HUES6 (cell line): Measurements from ENCODE around the gene IL17RD.
A peak's percentile ranks its signal among the peaks of the same experiment; 100 is the strongest.

Source experiments
- H3K27ac ChIP-seq: 2 replicates; pipeline ENCODE4 v1.7.0; 2013; ENCODE audit warnings: low read depth, mild to moderate bottlenecking, low read length, inconsistent platforms
- H3K27me3 ChIP-seq: 2 replicates; pipeline ENCODE4 v1.6.1; 2013; ENCODE audit warnings: low read length; ENCODE audit not compliant: control insufficient read depth, insufficient read depth
- H3K36me3 ChIP-seq: 2 replicates; pipeline ENCODE4 v1.6.1; 2013; ENCODE audit warnings: low read length; ENCODE audit not compliant: control insufficient read depth, insufficient read depth
- H3K4me1 ChIP-seq: 2 replicates; pipeline ENCODE4 v1.6.1; 2013; ENCODE audit warnings: low read length; ENCODE audit not compliant: control insufficient read depth, insufficient read depth
- H3K4me3 ChIP-seq: 2 replicates; pipeline ENCODE4 v1.5.1; 2013; ENCODE audit warnings: low read depth, low read length
- H3K9ac ChIP-seq: one replicate; pipeline ENCODE4 v1.6.1; 2013; ENCODE audit warnings: mild to moderate bottlenecking, low read length
- H3K9me3 ChIP-seq: 2 replicates; pipeline ENCODE4 v1.6.1; 2013; ENCODE audit warnings: low read depth, low read length; ENCODE audit not compliant: control insufficient read depth, insufficient read depth

Gene IL17RD

GRCh38 chr3:57065588-57065987 is 99.6 kb downstream of the IL17RD start:
- no peaks in the 10 kb centered on the region for H3K27me3 ChIP-seq
- no peaks in the 10 kb centered on the region for H3K9me3 ChIP-seq
- no peak overlapping the region for H3K9ac ChIP-seq
- H3K4me1 ChIP-seq = peaks cover 42% of the 10 kb centered on the region
- no peak overlapping the region for H3K27ac ChIP-seq
- H3K36me3 ChIP-seq = no peaks in the 10 kb centered on the region
- H3K4me3 ChIP-seq = no peak overlapping the region

GRCh38 chr3:57064572-57064971 is 100.6 kb downstream of the IL17RD start:
- no peak overlapping the region for H3K9ac ChIP-seq
- no peaks in the 10 kb centered on the region for H3K27me3 ChIP-seq
- no peak overlapping the region for H3K27ac ChIP-seq
- no peaks in the 10 kb centered on the region for H3K36me3 ChIP-seq
- peaks cover 48% of the 10 kb centered on the region for H3K4me1 ChIP-seq
- H3K4me3 ChIP-seq = no peak overlapping the region
- H3K9me3 ChIP-seq = no peaks in the 10 kb centered on the region

GRCh38 chr3:57064001-57064400 is 101.2 kb downstream of the IL17RD start:
- Histone ChIP-seq H3K36me3 (no peaks in the 10 kb centered on the region), H3K9me3 (no peaks in the 10 kb centered on the region), H3K4me3 (no peak overlapping the region), H3K27me3 (no peaks in the 10 kb centered on the region), H3K4me1 (peaks cover 48% of the 10 kb centered on the region), H3K27ac (no peak overlapping the region), H3K9ac (no peak overlapping the region)

DNA sequence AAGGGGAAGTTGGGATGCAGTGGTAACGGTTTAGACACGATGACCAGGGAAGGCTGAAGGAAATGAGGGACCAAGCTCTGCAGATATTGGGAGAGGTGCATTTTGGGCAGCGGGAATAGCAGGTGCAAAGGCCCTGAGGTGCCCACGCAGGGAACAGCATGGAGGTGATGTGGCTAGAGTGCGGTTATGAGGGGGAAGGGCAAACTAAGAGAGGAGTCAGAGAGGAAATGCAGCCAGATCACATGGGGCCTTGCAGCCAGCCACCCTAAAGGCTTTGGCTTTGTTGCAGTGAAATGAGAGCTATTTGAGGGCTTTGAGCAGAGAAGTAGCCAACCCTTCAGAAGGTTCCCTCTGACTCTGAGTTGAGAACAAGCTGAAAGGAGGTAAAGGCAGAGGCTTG is 102.1 kb downstream of the IL17RD start:
- Histone ChIP-seq H3K27ac (no peak overlapping the region), H3K4me1 (peaks cover 41% of the 10 kb centered on the region), H3K27me3 (no peaks in the 10 kb centered on the region), H3K36me3 (no peaks in the 10 kb centered on the region), H3K9ac (no peak overlapping the region), H3K9me3 (no peaks in the 10 kb centered on the region), H3K4me3 (no peak overlapping the region)

- Histone ChIP-seq H3K4me1 (peaks cover 41% of the 10 kb centered on the region), H3K9ac (peak overlapping the region; percentile 2), H3K27ac (peak overlapping the region; percentile 57), H3K36me3 (no peaks in the 10 kb centered on the region), H3K27me3 (no peaks in the 10 kb centered on the region), H3K4me3 (no peak overlapping the region), H3K9me3 (no peaks in the 10 kb centered on the region)
These were observed 103.0 kb downstream of the IL17RD start for GRCh38 chr3:57062101-57062631.

- Histone ChIP-seq H3K27me3 (no peaks in the 10 kb centered on the region), H3K9me3 (no peaks in the 10 kb centered on the region), H3K4me1 (peaks cover 41% of the 10 kb centered on the region), H3K9ac (peak overlapping the region; percentile 2), H3K36me3 (no peaks in the 10 kb centered on the region), H3K4me3 (no peak overlapping the region), H3K27ac (no peak overlapping the region)
These were observed 103.6 kb downstream of the IL17RD start for GRCh38 chr3:57061556-57061955.

DNA sequence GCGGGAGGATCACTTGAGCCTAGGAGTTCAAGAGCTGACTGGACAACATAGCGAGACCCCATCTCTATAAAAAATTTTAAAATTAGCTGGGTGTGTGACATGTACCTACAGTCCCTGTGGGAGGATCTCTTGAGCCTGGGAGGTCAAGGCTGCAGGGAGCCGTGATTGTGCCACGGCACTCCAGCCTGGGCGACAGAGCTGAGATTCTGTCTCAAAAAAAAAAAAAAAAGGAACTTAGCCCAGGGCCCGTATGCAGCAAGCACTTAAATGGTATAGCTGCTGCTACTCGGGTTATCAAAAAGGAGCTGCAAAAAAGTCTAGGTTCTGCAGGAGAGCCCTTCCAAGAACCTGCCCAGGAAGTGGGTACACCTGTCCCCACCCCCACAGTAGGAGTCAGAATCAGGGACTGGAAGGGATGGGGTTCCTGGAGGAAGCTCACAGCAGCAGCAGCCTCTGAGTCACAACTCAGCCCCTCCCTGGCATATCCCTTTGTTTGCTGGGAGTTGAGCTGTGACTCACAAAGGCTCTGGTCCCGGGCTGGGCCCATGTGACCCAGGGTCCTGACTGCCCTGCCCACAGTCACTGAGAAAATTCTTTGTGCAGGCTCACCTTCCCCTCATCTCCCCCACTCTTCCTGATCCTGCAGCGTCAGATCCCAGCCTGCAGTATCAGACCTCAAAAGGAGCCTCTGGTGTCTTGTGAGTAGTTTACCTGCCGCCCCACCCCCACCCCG is 104.9 kb downstream of the IL17RD start, which contains the start of gene SPATA12:
TSS of gene SPATA12 (plus strand) at position 576 of the 733 bp plus-strand sequence. CDS start 13,031 bp downstream, outside the sequence.
- Histone ChIP-seq H3K9me3 (no peaks in the 10 kb centered on the region), H3K36me3 (no peaks in the 10 kb centered on the region), H3K27me3 (no peaks in the 10 kb centered on the region), H3K4me3 (0 out of 2 replicates have a peak within 1 kb of the TSS, but pooled peaks have one; percentile 11), H3K4me1 (peaks cover 33% of the 10 kb centered on the region), H3K9ac (peak within 1 kb of the TSS; percentile 51), H3K27ac (peak within 1 kb of the TSS; percentile 55)

DNA sequence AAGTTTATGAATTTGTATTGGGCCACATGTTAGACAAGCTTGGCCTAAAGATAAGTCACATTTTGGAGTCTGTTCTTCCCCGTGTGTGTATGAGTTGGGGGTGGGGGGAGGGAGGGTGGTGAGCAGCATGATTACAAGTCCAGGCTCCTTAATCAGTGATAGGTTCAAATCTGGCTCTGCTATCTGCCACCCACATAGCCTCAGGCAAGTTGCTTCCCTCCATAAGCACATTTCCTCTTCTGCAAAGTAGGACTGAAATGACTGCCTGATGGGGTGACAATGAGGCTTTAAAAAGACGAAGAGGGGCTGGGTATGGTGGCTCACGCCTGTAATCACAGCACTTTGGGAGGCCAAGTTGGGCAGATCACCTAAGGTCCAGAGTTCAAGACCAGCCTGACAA is 105.7 kb downstream of the IL17RD start:
- Histone ChIP-seq H3K9me3 (no peaks in the 10 kb centered on the region), H3K4me3 (no peak overlapping the region), H3K27ac (no peak overlapping the region), H3K27me3 (no peaks in the 10 kb centered on the region), H3K4me1 (peaks cover 30% of the 10 kb centered on the region), H3K36me3 (no peaks in the 10 kb centered on the region), H3K9ac (no peak overlapping the region)

DNA sequence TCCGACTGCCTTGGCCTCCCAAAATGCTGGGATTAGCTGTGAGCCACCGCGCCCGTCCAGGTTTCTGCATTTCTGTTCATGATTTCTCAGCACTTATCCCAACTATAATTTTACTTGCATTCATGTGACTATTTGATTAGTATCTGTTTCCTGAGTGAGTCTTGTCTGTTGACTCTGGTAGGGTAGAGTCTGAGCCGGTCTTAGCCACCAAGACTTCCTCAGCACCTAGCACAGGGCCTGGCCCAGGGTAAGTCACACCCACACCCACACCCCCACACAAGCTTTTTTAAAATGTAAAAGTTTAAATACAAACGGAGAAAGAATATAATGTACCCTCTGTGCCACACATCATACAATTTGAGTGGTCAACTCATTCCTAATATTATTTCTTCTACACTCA is 107.8 kb downstream of the IL17RD start:
- H3K27me3 ChIP-seq = no peaks in the 10 kb centered on the region
- no peak overlapping the region for H3K4me3 ChIP-seq
- no peaks in the 10 kb centered on the region for H3K9me3 ChIP-seq
- H3K4me1 ChIP-seq = peaks cover 18% of the 10 kb centered on the region
- H3K9ac ChIP-seq = no peak overlapping the region
- no peak overlapping the region for H3K27ac ChIP-seq
- no peaks in the 10 kb centered on the region for H3K36me3 ChIP-seq

DNA sequence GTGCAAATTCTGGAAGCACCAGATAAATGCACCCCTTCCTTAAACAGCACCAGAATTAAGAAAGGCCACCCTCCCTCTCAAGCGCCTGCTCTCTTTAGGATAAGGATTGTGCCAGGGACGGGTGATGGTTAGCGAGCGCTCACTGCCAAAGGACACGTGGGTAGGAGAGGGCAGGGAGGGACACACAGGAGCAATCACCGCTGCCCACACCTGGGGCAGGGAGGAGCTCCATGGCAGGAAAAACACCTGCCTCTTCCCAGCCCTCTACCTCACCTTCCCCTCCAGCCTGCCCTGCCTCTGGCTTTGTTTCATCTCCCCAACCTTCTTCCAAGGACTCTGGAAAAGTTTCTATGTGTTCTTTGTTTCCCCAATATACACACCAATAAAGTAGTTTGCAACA is 112.0 kb downstream of the IL17RD start:
- Histone ChIP-seq H3K4me3 (no peak overlapping the region), H3K9me3 (no peaks in the 10 kb centered on the region), H3K27me3 (no peaks in the 10 kb centered on the region), H3K4me1 (no peaks in the 10 kb centered on the region; the same call in 1 of the 2 replicates), H3K36me3 (no peaks in the 10 kb centered on the region), H3K9ac (no peak overlapping the region), H3K27ac (no peak overlapping the region)

DNA sequence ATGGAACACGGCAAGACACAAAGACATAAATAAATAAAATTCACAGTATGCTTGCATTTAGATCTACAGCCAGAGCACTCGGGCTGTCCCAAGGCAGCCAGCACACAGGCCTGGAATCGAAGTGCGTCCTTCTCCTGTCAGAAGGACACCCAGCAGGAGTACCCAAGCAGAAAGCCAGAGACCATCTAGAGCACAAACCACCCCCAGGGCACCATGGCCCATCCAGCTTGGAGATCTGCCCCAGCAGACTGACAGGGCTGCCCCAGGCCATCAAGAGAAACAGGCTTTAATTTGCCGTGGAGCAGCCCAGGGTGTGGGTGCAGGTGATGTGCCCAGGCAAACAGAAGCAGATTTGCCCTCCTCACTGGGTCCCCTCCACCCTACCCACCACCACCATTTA is 112.5 kb downstream of the IL17RD start:
- Histone ChIP-seq H3K27ac (no peak overlapping the region), H3K36me3 (no peaks in the 10 kb centered on the region), H3K4me1 (no peaks in the 10 kb centered on the region; the same call in 1 of the 2 replicates), H3K27me3 (no peaks in the 10 kb centered on the region), H3K9me3 (no peaks in the 10 kb centered on the region), H3K4me3 (no peak overlapping the region), H3K9ac (no peak overlapping the region)
